Prostate gland (tissue), 2 donors: Measurements from ENCODE around the gene ASXL1.

Experiments
- CTCF ChIP-seq, 4 experiments: fragments of 200-600 bp in 2 of 4; fragments of 450-650 bp in 2 of 4; sonication (generic) in 2 of 4; IDR thresholded peaks; 1 replicate in 3 of 4; 2 replicates in 1 of 4; pipeline ENCODE4 v1.5.1; 2016 to 2019; ENCODE audit warnings: antibody characterized with exemption in 4 of 4, mild to moderate bottlenecking in 2 of 4, moderate library complexity in 2 of 4
- POLR2A ChIP-seq: fragments of 450-650 bp; IDR thresholded peaks from one replicate; pipeline ENCODE4 v1.6.1; 2016; ENCODE audit warnings: antibody characterized with exemption, mild to moderate bottlenecking

- no peak for TF ChIP-seq CTCF (IDR thresholded peaks at IDR 0.05)
- TF ChIP-seq POLR2A = no peak
Measured at GRCh38 chr20:32360333-32360634, 2.2 kb downstream of the ASXL1 start.
